ENCODE data around the gene FBXL13.
"Not testable (repeated sequence)": the region's sequence is repeated elsewhere in the genome, so short reads cannot be mapped to it uniquely, and the experiment has no call there.

Gene FBXL13

DNA sequence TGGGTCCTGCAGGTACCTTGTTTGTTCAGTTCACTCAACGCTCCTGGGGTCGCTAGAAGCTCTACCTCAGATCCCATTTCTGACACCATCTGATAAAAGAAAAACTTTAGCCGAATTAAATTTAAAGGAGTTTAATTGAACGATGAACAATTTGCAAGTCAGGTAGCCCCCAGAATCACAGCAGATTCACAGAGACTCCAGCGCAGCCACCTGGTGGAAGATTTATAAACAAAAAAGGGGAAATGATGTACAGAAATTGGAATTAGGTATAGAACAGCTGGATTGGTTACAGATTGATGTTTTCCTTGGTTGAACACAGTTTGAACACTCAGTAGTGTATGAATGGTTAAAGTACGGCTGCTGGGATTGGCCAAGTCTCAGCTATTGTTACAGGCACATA lies 23.1 kb downstream of the FBXL13 start:
- H3K27ac ChIP-seq, result no peak overlapping the region
- TF ChIP-seq, protein P1, sequence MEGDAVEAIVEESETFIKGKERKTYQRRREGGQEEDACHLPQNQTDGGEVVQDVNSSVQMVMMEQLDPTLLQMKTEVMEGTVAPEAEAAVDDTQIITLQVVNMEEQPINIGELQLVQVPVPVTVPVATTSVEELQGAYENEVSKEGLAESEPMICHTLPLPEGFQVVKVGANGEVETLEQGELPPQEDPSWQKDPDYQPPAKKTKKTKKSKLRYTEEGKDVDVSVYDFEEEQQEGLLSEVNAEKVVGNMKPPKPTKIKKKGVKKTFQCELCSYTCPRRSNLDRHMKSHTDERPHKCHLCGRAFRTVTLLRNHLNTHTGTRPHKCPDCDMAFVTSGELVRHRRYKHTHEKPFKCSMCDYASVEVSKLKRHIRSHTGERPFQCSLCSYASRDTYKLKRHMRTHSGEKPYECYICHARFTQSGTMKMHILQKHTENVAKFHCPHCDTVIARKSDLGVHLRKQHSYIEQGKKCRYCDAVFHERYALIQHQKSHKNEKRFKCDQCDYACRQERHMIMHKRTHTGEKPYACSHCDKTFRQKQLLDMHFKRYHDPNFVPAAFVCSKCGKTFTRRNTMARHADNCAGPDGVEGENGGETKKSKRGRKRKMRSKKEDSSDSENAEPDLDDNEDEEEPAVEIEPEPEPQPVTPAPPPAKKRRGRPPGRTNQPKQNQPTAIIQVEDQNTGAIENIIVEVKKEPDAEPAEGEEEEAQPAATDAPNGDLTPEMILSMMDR (IDR thresholded peaks at IDR 0.05), result no peak
- no peaks in the 10 kb centered on the region for H3K9me3 ChIP-seq
- H3K4me3 ChIP-seq (ENCODE audit: low read depth in 1 of 2, low read length in 1 of 2), result no peak overlapping the region
- H3K27me3 ChIP-seq, result no peaks in the 10 kb centered on the region
- H3K36me3 ChIP-seq, result no peaks in the 10 kb centered on the region
- H3K4me1 ChIP-seq (ENCODE audit: control insufficient read depth in 1 of 2, insufficient read depth in 1 of 2, low read depth in 1 of 2, low read length in 1 of 2), result no peaks in the 10 kb centered on the region

DNA sequence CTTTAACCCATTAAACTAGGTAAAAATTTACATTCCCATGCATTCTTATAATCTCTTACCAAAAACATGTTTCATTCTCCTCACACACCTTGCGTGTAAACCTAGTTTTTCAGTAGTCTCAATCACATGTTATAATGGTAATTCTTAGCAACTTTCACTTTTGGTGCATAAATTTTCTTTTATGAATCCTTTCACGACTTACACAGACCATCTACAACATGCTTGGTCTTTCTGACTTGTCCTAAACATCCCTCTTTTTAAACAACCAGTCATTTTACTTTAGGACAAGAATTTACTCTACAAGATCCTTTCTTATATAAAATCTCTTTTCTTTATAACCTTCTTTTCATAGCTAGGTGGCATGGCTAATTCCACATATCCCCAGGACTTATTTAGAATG lies 25.8 kb downstream of the FBXL13 start:
- H3K27ac ChIP-seq, result no peak overlapping the region
- no peak overlapping the region for H3K4me3 ChIP-seq (ENCODE audit: low read depth in 1 of 2, low read length in 1 of 2)
- H3K36me3 ChIP-seq, result no peaks in the 10 kb centered on the region
- no peaks in the 10 kb centered on the region for H3K9me3 ChIP-seq
- no peaks in the 10 kb centered on the region for H3K27me3 ChIP-seq
- TF ChIP-seq, protein P1 (IDR thresholded peaks at IDR 0.05), result no peak
- H3K4me1 ChIP-seq (ENCODE audit: control insufficient read depth in 1 of 2, insufficient read depth in 1 of 2, low read depth in 1 of 2, low read length in 1 of 2), result no peaks in the 10 kb centered on the region

DNA sequence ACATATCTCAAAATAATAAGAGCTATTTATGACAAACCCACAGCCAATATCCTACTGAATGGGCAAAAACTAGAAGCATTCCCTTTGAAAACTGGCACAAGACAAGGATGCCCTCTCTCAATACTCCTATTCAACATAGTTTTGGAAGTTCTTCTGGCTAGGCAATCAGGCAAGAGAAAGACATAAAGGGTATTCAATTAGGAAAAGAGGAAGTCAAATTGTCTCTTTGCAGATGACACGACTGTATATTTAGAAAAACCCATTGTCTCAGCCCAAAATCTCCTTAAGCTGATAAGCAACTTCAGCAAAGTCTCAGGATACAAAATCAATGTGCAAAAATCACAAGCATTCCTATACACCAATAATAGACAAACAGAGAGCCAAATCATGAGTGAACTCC lies 32.8 kb downstream of the FBXL13 start:
- H3K4me1 ChIP-seq (ENCODE audit: control insufficient read depth in 1 of 2, insufficient read depth in 1 of 2, low read depth in 1 of 2, low read length in 1 of 2); H3K36me3 ChIP-seq; H3K9me3 ChIP-seq; H3K4me3 ChIP-seq (ENCODE audit: low read depth in 1 of 2, low read length in 1 of 2); H3K27ac ChIP-seq; H3K27me3 ChIP-seq: not testable (repeated sequence)

DNA sequence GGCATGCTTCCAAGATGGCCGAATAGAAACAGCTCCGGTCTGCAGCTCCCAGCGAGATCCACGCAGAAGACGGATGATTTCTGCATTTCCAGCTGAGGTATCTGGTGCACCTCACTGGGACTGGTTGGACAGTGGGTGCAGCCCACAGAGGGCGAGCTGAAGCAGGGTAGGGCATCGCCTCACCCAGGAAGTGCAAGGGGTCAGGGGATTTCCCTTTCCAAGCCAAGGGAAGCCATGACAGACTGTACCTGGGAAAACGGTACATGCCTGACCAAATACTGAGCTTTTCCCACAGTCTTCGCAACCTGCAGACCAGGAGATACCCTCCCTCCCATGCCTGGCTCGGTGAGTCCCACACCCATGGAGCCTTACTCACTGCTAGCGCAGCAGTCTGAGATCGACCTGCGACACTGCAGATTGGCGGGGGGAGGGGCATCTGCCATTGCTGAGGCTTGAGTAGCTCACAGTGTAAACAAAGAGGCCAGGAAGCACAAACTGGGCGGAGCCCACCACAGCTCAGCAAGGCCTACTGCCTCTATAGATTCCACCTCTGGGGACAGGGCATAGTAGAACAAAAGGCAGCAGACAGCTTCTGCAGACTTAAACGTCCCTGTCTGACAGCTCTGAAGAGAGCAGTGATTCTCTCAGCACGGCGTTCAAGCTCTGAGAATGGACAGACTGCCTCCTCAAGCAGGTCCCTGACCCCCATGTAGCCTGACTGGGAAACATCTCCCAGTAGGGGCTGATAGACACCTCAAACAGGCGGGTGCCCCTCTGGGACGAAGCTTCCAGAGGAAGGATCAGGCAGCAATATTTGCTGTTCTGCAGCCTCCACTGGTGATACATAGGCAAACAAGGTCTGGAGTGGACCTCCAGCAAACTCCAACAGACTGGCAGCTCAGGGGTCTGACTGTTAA lies 36.5 kb downstream of the FBXL13 start:
- H3K4me3 ChIP-seq (ENCODE audit: low read depth in 1 of 2, low read length in 1 of 2); H3K27ac ChIP-seq; H3K4me1 ChIP-seq (ENCODE audit: control insufficient read depth in 1 of 2, insufficient read depth in 1 of 2, low read depth in 1 of 2, low read length in 1 of 2); H3K9me3 ChIP-seq; H3K36me3 ChIP-seq; H3K27me3 ChIP-seq: not testable (repeated sequence)

DNA sequence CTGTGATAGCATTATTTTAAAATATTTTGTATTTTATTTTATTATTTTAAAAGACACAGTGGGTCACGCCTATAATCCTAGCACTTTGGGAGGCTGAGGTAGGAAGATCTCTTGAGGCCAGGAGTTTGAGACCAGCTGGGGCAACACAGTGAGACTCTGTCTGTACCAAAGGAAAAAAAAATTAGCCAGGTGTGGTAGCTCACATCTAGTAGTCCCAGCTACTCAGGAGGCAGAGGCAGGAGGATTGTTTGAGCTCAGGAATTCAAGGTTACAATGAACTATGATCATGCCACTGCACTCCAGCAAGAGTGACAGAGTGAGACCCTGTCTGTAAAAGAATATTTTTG lies 37.1 kb downstream of the FBXL13 start:
- H3K36me3 ChIP-seq, result no peaks in the 10 kb centered on the region
- TF ChIP-seq, protein P1 (IDR thresholded peaks at IDR 0.05), result no peak
- H3K27ac ChIP-seq, result no peak overlapping the region
- H3K4me1 ChIP-seq (ENCODE audit: control insufficient read depth in 1 of 2, insufficient read depth in 1 of 2, low read depth in 1 of 2, low read length in 1 of 2), result no peaks in the 10 kb centered on the region
- no peak overlapping the region for H3K4me3 ChIP-seq (ENCODE audit: low read depth in 1 of 2, low read length in 1 of 2)
- H3K27me3 ChIP-seq, result no peaks in the 10 kb centered on the region
- no peaks in the 10 kb centered on the region for H3K9me3 ChIP-seq

DNA sequence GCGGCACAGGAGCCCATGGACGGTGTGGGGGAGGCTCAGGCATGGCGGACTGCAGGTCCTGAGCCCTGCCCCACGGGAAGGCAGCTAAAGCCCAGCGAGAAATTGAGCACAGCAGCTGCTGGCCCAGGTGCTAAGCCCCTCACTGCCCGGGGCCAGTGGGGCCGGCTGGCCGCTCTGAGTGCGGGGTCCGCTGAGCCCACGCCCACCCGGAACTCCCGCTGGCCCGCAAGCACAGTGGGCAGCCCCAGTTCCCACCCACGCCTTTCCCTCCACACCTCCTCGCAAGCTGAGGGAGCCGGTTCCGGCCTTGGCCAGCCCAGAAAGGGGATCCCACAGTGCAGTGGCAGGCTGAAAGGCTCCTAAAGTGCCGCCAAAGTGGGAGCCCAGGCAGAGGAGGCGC lies 40.3 kb downstream of the FBXL13 start:
- not testable (repeated sequence) for H3K27ac ChIP-seq; H3K27me3 ChIP-seq; H3K4me3 ChIP-seq (ENCODE audit: low read depth in 1 of 2, low read length in 1 of 2); H3K4me1 ChIP-seq (ENCODE audit: control insufficient read depth in 1 of 2, insufficient read depth in 1 of 2, low read depth in 1 of 2, low read length in 1 of 2); H3K9me3 ChIP-seq; H3K36me3 ChIP-seq

DNA sequence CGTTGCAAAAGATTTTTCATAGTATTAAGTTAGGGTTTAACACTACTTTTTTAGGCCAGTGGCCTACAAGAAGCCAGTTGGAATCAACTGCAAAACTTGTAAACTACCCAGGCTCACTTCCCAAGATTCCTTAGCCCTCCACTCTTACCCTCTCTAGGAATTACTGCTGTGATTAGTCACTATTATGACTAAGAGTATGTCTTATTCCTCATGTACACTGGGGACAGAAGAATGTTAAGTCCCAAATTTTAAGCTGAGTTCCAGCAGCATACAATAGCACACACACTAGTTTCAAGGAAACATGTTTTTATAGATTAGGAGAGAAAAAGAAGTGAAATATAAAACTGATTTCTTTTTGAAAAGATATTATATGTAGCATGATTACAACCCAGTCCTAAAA lies 42.8 kb downstream of the FBXL13 start:
- no peak overlapping the region for H3K4me3 ChIP-seq (ENCODE audit: low read depth in 1 of 2, low read length in 1 of 2)

More for the DNA sequence above, 42.8 kb downstream of the FBXL13 start:
- TF ChIP-seq, protein P1 (IDR thresholded peaks at IDR 0.05), result no peak
- H3K36me3 ChIP-seq, result no peaks in the 10 kb centered on the region
- no peaks in the 10 kb centered on the region for H3K4me1 ChIP-seq (ENCODE audit: control insufficient read depth in 1 of 2, insufficient read depth in 1 of 2, low read depth in 1 of 2, low read length in 1 of 2)
- H3K9me3 ChIP-seq, result no peaks in the 10 kb centered on the region
- H3K27ac ChIP-seq, result no peak overlapping the region
- no peaks in the 10 kb centered on the region for H3K27me3 ChIP-seq
